ENCODE results near the gene C2CD5. TPM values are rescaled to one million over a fixed set of nuclear protein-coding genes. Genes with fewer than 3 reads are reported as not detected.

C2CD5 gene
- total RNA-seq, 2 experiments from 2014 or later, result 25.4 to 27.9 TPM

- ChIA-PET POLR2A (no interaction called here), CTCF (interaction anchor here (0.6 to 2.1 kb wide), 13 partner anchors 9 to 440 kb away, joined by 3 to 12 read pairs (median 4); no protein-coding TSS in a partner anchor)
These were observed 100.7 kb downstream of the C2CD5 start for GRCh38 chr12:22443379-22444316.

GRCh38 chr12:22437031-22437806 is 107.1 kb downstream of the C2CD5 start:
- POLR2A ChIA-PET, result no interaction called here

GRCh38 chr12:22435583-22435982 is 108.8 kb downstream of the C2CD5 start:
- CTCF ChIA-PET, result no interaction called here
- POLR2A ChIA-PET, result no interaction called here

More at GRCh38 chr12:22437031-22437806, 107.1 kb downstream of the C2CD5 start:
- CTCF ChIA-PET, result no interaction called here

GRCh38 chr12:22431693-22432251 is 112.6 kb downstream of the C2CD5 start:
- ChIA-PET CTCF (no interaction called here), POLR2A (interaction anchor here (0.9 kb wide), 1 partner anchor 21 kb away, joined by 10 read pairs; no protein-coding TSS in a partner anchor)

GRCh38 chr12:22416801-22417200 is 127.5 kb downstream of the C2CD5 start:
- ChIA-PET CTCF (no interaction called here), POLR2A (no interaction called here)

GRCh38 chr12:22415342-22416309 is 128.7 kb downstream of the C2CD5 start:
- CTCF ChIA-PET, result interaction anchor here (0.6 to 1.4 kb wide), 4 partner anchors 9 to 129 kb away, joined by 3 to 4 read pairs (median 3); no protein-coding TSS in a partner anchor
- POLR2A ChIA-PET, result no interaction called here

- ChIA-PET POLR2A (no interaction called here), CTCF (interaction anchor here (0.6 to 1.4 kb wide), 4 partner anchors 8 to 718 kb away, joined by 3 to 4 read pairs (median 3); no protein-coding TSS in a partner anchor)
These were observed 129.6 kb downstream of the C2CD5 start for GRCh38 chr12:22414742-22415141.

GRCh38 chr12:22413592-22413991 is 130.8 kb downstream of the C2CD5 start:
- POLR2A ChIA-PET, result no interaction called here
- CTCF ChIA-PET, result interaction anchor here (1.2 kb wide), 1 partner anchor 78 kb away, joined by 3 read pairs; no protein-coding TSS in a partner anchor

GRCh38 chr12:22412581-22412980 is 131.8 kb downstream of the C2CD5 start:
- ChIA-PET POLR2A (interaction anchor here (0.7 kb wide), 1 partner anchor 105 kb away, joined by 7 read pairs; no protein-coding TSS in a partner anchor), CTCF (interaction anchor here (0.7 kb wide), 1 partner anchor 117 kb away, joined by 3 read pairs; no protein-coding TSS in a partner anchor)

GRCh38 chr12:22410486-22410885 is 133.9 kb downstream of the C2CD5 start:
- ChIA-PET CTCF (interaction anchor here (0.7 to 1.5 kb wide), 4 partner anchors 9 to 219 kb away, joined by 3 to 4 read pairs (median 4); no protein-coding TSS in a partner anchor), POLR2A (interaction anchor here (0.7 to 2.4 kb wide), 6 partner anchors 15 to 326 kb away, joined by 7 to 14 read pairs (median 10); no protein-coding TSS in a partner anchor)

GRCh38 chr12:22409377-22410164 is 134.8 kb downstream of the C2CD5 start:
- POLR2A ChIA-PET, result interaction anchor here (0.5 to 2.4 kb wide), 6 partner anchors 10 to 752 kb away, joined by 4 to 14 read pairs (median 8); partner anchors contain the start of gene LDHB
- CTCF ChIA-PET, result interaction anchor here (0.7 to 1.5 kb wide), 4 partner anchors 8 to 90 kb away, joined by 3 to 6 read pairs (median 4); no protein-coding TSS in a partner anchor

GRCh38 chr12:22408610-22409376 is 135.5 kb downstream of the C2CD5 start:
- ChIA-PET CTCF (interaction anchor here (0.8 to 0.9 kb wide), 2 partner anchors 73 to 74 kb away, joined by 3 to 6 read pairs; no protein-coding TSS in a partner anchor), POLR2A (interaction anchor here (0.5 to 2.4 kb wide), 6 partner anchors 9 to 751 kb away, joined by 3 to 14 read pairs (median 8); partner anchors contain the start of gene LDHB)

GRCh38 chr12:22407397-22407796 is 136.9 kb downstream of the C2CD5 start:
- ChIA-PET CTCF (interaction anchor here (0.6 kb wide), 1 partner anchor 72 kb away, joined by 3 read pairs; no protein-coding TSS in a partner anchor), POLR2A (interaction anchor here (1.0 kb wide), 1 partner anchor 119 kb away, joined by 3 read pairs; no protein-coding TSS in a partner anchor)

GRCh38 chr12:22406627-22407026 is 137.7 kb downstream of the C2CD5 start:
- POLR2A ChIA-PET, result no interaction called here
- CTCF ChIA-PET, result interaction anchor here (1.0 kb wide), 1 partner anchor 8 kb away, joined by 3 read pairs; no protein-coding TSS in a partner anchor

- ChIA-PET POLR2A (interaction anchor here (0.6 to 1.1 kb wide), 2 partner anchors 10 to 63 kb away, joined by 4 to 5 read pairs; no protein-coding TSS in a partner anchor), CTCF (interaction anchor here (0.7 to 1.4 kb wide), 2 partner anchors 64 to 743 kb away, joined by 3 to 4 read pairs; no protein-coding TSS in a partner anchor)
These were observed 144.7 kb downstream of the C2CD5 start for GRCh38 chr12:22399464-22400180.

Data from activated CD8-positive, alpha-beta memory T cell treated with anti-CD3 and anti-CD28 coated beads for 36 hours (primary cell).